Measurements from ENCODE around the gene PAPLN.

GRCh38 chr14:73280903-73281302 lies 43.6 kb downstream of the PAPLN start:
- TF ChIP-seq TCF7L2 (IDR thresholded peaks at IDR 0.05; ENCODE audit: low read depth, low read length): no peak
- 0 out of 2 replicates have a peak, but pooled peaks have one; percentile 5 for TF ChIP-seq CTCF (IDR thresholded peaks at IDR 0.05)
- no peak for TF ChIP-seq SIN3A (IDR thresholded peaks at IDR 0.05; ENCODE audit: borderline replicate concordance, insufficient read depth, low read depth, low read length)
